Measurements from ENCODE around the gene SPIN2B. TPM values are rescaled to one million over a fixed set of nuclear protein-coding genes. Genes with fewer than 3 reads are reported as not detected.
"Not testable (repeated sequence)": the region's sequence is repeated elsewhere in the genome, so short reads cannot be mapped to it uniquely, and the experiment has no call there.

The SPIN2B gene
- polyA plus RNA-seq, 1 of the 3 experiments (the other 2 are of a cell fraction): 16.9 TPM

- Histone ChIP-seq H3K4me1 (ENCODE audit: control insufficient read depth in 1 of 2, insufficient read depth in 2 of 2, low read depth in 1 of 2, low read length in 1 of 2) (no peaks in the 10 kb centered on the region), H4K20me1 (ENCODE audit: insufficient read depth) (no peaks in the 10 kb centered on the region), H3F3A (replicated peaks; ENCODE audit: insufficient read depth) (no peaks in the 10 kb centered on the region), H3K9ac (no peak overlapping the region), H3K4me2 (no peak overlapping the region), H3K27me3 (ENCODE audit: insufficient read depth) (no peaks in the 10 kb centered on the region), H3K9me2 (no peaks in the 10 kb centered on the region), H3K27ac (ENCODE audit: low read depth in 2 of 2, low read length in 1 of 2) (no peak overlapping the region), H2AFZ (ENCODE audit: low read depth) (no peak overlapping the region), H3K4me3 (ENCODE audit: low read depth in 2 of 2, low read length in 1 of 2) (no peak overlapping the region), H3K36me3 (replicated peaks in 1 of 2; ENCODE audit: control insufficient read depth in 1 of 2, insufficient read depth in 2 of 2, low read length in 1 of 2) (no peaks in the 10 kb centered on the region), H3K79me2 (ENCODE audit: insufficient read depth) (no peaks in the 10 kb centered on the region), H3K9me3 (no peaks in the 10 kb centered on the region; the same call in 1 of the 2 replicates)
- 46% methylated on average over 1 of the region's 1 CpG for WGBS (ENCODE audit: low lambda C conversion rate)
- no peak for TF ChIP-seq FOXJ3 (CRISPR knock-in tag; IDR thresholded peaks at IDR 0.05)
- TF ChIP-seq EP300 (IDR thresholded peaks at IDR 0.05; ENCODE audit: borderline replicate concordance in 1 of 2, low read depth in 1 of 2, low read length in 1 of 2): no peak
- TF ChIP-seq USF1 (IDR thresholded peaks at IDR 0.05; ENCODE audit: borderline replicate concordance, low read depth): no peak
- no peak for TF ChIP-seq FOSL2 (IDR thresholded peaks at IDR 0.05; ENCODE audit: borderline replicate concordance, low read depth)
- no peak for TF ChIP-seq RAD21 (IDR thresholded peaks at IDR 0.05; ENCODE audit: low read length)
- no peak for TF ChIP-seq TEAD4 (IDR thresholded peaks at IDR 0.05; ENCODE audit: borderline replicate concordance, insufficient read depth)
- TF ChIP-seq YY1 (IDR thresholded peaks at IDR 0.05; ENCODE audit: low read depth): no peak
- TF ChIP-seq MXI1 (IDR thresholded peaks at IDR 0.05; ENCODE audit: low read depth, low read length): no peak
- TF ChIP-seq CTCF (IDR thresholded peaks at IDR 0.05): no peak
- no peak for TF ChIP-seq RCOR1 (IDR thresholded peaks at IDR 0.05; ENCODE audit: low read length)
- TF ChIP-seq SMC3 (IDR thresholded peaks at IDR 0.05; ENCODE audit: low read depth, low read length): no peak
- no peak for TF ChIP-seq TAF1 (IDR thresholded peaks at IDR 0.05; ENCODE audit: borderline replicate concordance, low read depth, low read length)
- TF ChIP-seq, protein P1, sequence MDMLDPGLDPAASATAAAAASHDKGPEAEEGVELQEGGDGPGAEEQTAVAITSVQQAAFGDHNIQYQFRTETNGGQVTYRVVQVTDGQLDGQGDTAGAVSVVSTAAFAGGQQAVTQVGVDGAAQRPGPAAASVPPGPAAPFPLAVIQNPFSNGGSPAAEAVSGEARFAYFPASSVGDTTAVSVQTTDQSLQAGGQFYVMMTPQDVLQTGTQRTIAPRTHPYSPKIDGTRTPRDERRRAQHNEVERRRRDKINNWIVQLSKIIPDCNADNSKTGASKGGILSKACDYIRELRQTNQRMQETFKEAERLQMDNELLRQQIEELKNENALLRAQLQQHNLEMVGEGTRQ (IDR thresholded peaks at IDR 0.05; ENCODE audit: borderline replicate concordance, low read depth, low read length): no peak
- no peak for TF ChIP-seq FOXM1 (IDR thresholded peaks at IDR 0.05; ENCODE audit: low read depth)
- TF ChIP-seq SIN3A (IDR thresholded peaks at IDR 0.05; ENCODE audit: borderline replicate concordance, low read depth, low read length): no peak
- no peak for TF ChIP-seq NFIC (IDR thresholded peaks at IDR 0.05; ENCODE audit: borderline replicate concordance)
- TF ChIP-seq ELF1 (IDR thresholded peaks at IDR 0.05): no peak
- DNase-seq: no peak
- CTCF ChIA-PET: no interaction called here
- POLR2A ChIA-PET: no interaction called here
Observed at GRCh38 chrX:57137501-57137900, 16.2 kb upstream of the SPIN2B start.

DNA sequence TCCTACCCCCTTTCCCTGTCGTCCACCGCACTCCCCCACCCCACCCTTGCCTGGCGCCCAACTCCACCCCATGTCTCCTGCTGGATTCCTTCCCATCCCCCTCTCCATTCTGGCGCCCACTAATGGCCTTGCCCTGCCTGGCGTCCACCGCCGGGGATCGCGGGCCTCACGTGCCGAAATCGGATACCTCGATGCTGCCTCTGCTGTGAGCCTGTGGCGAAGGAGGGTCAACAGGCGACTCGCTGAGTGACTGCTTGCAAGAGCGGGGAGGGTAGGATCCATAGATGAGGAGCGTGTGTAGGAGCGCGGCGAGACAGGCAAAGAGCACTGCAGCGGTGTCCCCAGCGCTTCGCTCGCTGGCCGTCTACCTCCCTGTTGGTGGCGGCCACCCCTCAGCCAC is 15.7 kb upstream of the SPIN2B start, which contains the start of gene SPIN2A:
Gene SPIN2A, minus strand, starts transcription at position 325 of the 400 bp plus-strand sequence. CDS start 800 bp downstream, outside the sequence.
- POLR2A ChIA-PET; H3K27ac ChIP-seq (ENCODE audit: low read depth in 2 of 2, low read length in 1 of 2); H3K9me2 ChIP-seq; H3K79me2 ChIP-seq (ENCODE audit: insufficient read depth); CTCF ChIA-PET; H3K27me3 ChIP-seq (ENCODE audit: insufficient read depth); H4K20me1 ChIP-seq (ENCODE audit: insufficient read depth); H3F3A ChIP-seq (replicated peaks; ENCODE audit: insufficient read depth); H3K9ac ChIP-seq; H3K4me2 ChIP-seq; H2AFZ ChIP-seq (ENCODE audit: low read depth); DNase-seq; H3K4me1 ChIP-seq (ENCODE audit: control insufficient read depth in 1 of 2, insufficient read depth in 2 of 2, low read depth in 1 of 2, low read length in 1 of 2); H3K36me3 ChIP-seq (replicated peaks in 1 of 2; ENCODE audit: control insufficient read depth in 1 of 2, insufficient read depth in 2 of 2, low read length in 1 of 2); H3K4me3 ChIP-seq (ENCODE audit: low read depth in 2 of 2, low read length in 1 of 2); H3K9me3 ChIP-seq: not testable (repeated sequence)
- WGBS (ENCODE audit: low lambda C conversion rate): 71% methylated on average over 27 of the region's 27 CpGs

DNA sequence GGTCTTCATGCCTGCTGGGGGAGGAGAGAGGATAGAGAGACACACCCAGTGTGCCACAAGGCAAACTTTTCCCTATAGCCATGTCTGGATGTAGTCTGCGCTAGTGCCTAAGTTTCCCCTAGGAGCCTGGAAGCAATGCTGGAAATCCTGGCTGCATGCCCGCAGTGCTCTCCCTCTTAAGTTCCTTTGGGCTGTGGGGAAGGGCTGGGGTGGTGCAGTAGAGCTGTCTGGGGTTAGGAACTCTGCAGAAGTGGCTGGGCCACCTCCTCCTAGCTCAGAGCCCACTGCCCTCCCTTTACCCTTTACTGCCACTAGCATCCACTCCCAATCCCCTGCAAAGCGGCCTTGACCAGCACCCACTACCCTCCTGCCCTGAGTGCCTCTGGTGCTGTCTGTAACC is 15.2 kb upstream of the SPIN2B start:
- H2AFZ ChIP-seq (ENCODE audit: low read depth); H3K36me3 ChIP-seq (replicated peaks in 1 of 2; ENCODE audit: control insufficient read depth in 1 of 2, insufficient read depth in 2 of 2, low read length in 1 of 2); CTCF ChIA-PET; H4K20me1 ChIP-seq (ENCODE audit: insufficient read depth); H3F3A ChIP-seq (replicated peaks; ENCODE audit: insufficient read depth); H3K27me3 ChIP-seq (ENCODE audit: insufficient read depth); H3K9me2 ChIP-seq; H3K9me3 ChIP-seq; POLR2A ChIA-PET; H3K4me1 ChIP-seq (ENCODE audit: control insufficient read depth in 1 of 2, insufficient read depth in 2 of 2, low read depth in 1 of 2, low read length in 1 of 2); DNase-seq; H3K4me2 ChIP-seq; H3K27ac ChIP-seq (ENCODE audit: low read depth in 2 of 2, low read length in 1 of 2); H3K4me3 ChIP-seq (ENCODE audit: low read depth in 2 of 2, low read length in 1 of 2); H3K79me2 ChIP-seq (ENCODE audit: insufficient read depth); H3K9ac ChIP-seq: not testable (repeated sequence)
- WGBS (ENCODE audit: low lambda C conversion rate): 50% methylated on average over 1 of the region's 3 CpGs
